Forelimb muscle (tissue), 1 donor: ENCODE measurements around the gene IPP. TPM values are rescaled to one million over a fixed set of nuclear protein-coding genes. Genes with fewer than 3 reads are reported as not detected.

ENCODE experiments used
- polyA plus RNA-seq: library from polyadenylated mRNA; unstranded; fragments of 120-200 nt; gene quantifications from one replicate; pipeline ENCODE4 v1.2.1, GENCODE V29; 2013; ENCODE audit not compliant: insufficient read length

Gene IPP
- polyA plus RNA-seq, 1 donor = 18.0 TPM

Other genes starting within 250 kb of the IPP start
- gene PRDX1, start 228.8 kb downstream of the IPP start, polyA plus RNA-seq = 142 TPM
- gene AKR1A1, start 199.8 kb downstream of the IPP start, polyA plus RNA-seq = 73.4 TPM
- gene NASP, start 166.6 kb downstream of the IPP start, polyA plus RNA-seq = 141 TPM
- 1.4 TPM for gene CCDC17, start 126.6 kb downstream of the IPP start, polyA plus RNA-seq
- gene GPBP1L1, start 64.1 kb downstream of the IPP start, polyA plus RNA-seq = 62.6 TPM
- 28.2 TPM for gene TMEM69, start 62.5 kb downstream of the IPP start, polyA plus RNA-seq
- gene MAST2, start 53.0 kb upstream of the IPP start, polyA plus RNA-seq = 82.9 TPM